ENCODE results near the gene COPB1. TPM values are rescaled to one million over a fixed set of nuclear protein-coding genes. Genes with fewer than 3 reads are reported as not detected.
A peak's percentile ranks its signal among the peaks of the same experiment; 100 is the strongest.
"Not testable (repeated sequence)": the region's sequence is repeated elsewhere in the genome, so short reads cannot be mapped to it uniquely, and the experiment has no call there.

Gene COPB1
- polyA plus RNA-seq (ENCODE audit: insufficient read length in 4 of 4), result 100 to 1,000 TPM; 131 to 158 (median 153) TPM

GRCh38 chr11:14499560-14500180 lies at the start of gene COPB1:
Gene COPB1 (minus strand): TSS chr11:14499811. CDS start chr11:14498928, 883 bp downstream.
- peak; percentile 89 to 93 (median 90) for DNase-seq (ENCODE audit: low read depth in 4 of 4, low spot score in 3 of 4)

- DNase-seq (ENCODE audit: low read depth in 4 of 4, low spot score in 3 of 4), result no peak
Observed at GRCh38 chr11:14547440-14547839, 47.8 kb upstream of the COPB1 start.

- no peak for DNase-seq (ENCODE audit: low read depth in 4 of 4, low spot score in 3 of 4)
Observed at GRCh38 chr11:14546672-14547071, 47.1 kb upstream of the COPB1 start.

- DNase-seq (ENCODE audit: low read depth in 4 of 4, low spot score in 3 of 4), result no peak
Observed at GRCh38 chr11:14544611-14545010, 45.0 kb upstream of the COPB1 start.

GRCh38 chr11:14543260-14543659 lies 43.6 kb upstream of the COPB1 start:
- DNase-seq (ENCODE audit: low read depth in 4 of 4, low spot score in 3 of 4), result no peak

GRCh38 chr11:14542324-14542723 lies 42.7 kb upstream of the COPB1 start:
- DNase-seq (ENCODE audit: low read depth in 4 of 4, low spot score in 3 of 4), result no peak

GRCh38 chr11:14541192-14541947 lies 41.8 kb upstream of the COPB1 start:
- DNase-seq (ENCODE audit: low read depth in 4 of 4, low spot score in 3 of 4), result no peak

GRCh38 chr11:14539982-14540421 lies 40.4 kb upstream of the COPB1 start:
- DNase-seq (ENCODE audit: low read depth in 4 of 4, low spot score in 3 of 4), result no peak

GRCh38 chr11:14538926-14539554 lies 39.4 kb upstream of the COPB1 start:
- DNase-seq (ENCODE audit: low read depth in 4 of 4, low spot score in 3 of 4), result no peak

- no peak for DNase-seq (ENCODE audit: low read depth in 4 of 4, low spot score in 3 of 4)
Observed at GRCh38 chr11:14538271-14538925, 38.8 kb upstream of the COPB1 start.

- DNase-seq (ENCODE audit: low read depth in 4 of 4, low spot score in 3 of 4), result peak in 1 of 4 donors; percentile 7
Observed at GRCh38 chr11:14537134-14537599, 37.6 kb upstream of the COPB1 start.

- DNase-seq (ENCODE audit: low read depth in 4 of 4, low spot score in 3 of 4), result not testable (repeated sequence)
Observed at GRCh38 chr11:14535166-14535565, 35.6 kb upstream of the COPB1 start.

GRCh38 chr11:14529951-14530350 lies 30.3 kb upstream of the COPB1 start:
- DNase-seq (ENCODE audit: low read depth in 4 of 4, low spot score in 3 of 4), result no peak

- no peak for DNase-seq (ENCODE audit: low read depth in 4 of 4, low spot score in 3 of 4)
Observed at GRCh38 chr11:14529321-14529720, 29.7 kb upstream of the COPB1 start.

- DNase-seq (ENCODE audit: low read depth in 4 of 4, low spot score in 3 of 4), result no peak
Observed at GRCh38 chr11:14522801-14523200, 23.2 kb upstream of the COPB1 start.

GRCh38 chr11:14522245-14522644 lies 22.6 kb upstream of the COPB1 start:
- DNase-seq (ENCODE audit: low read depth in 4 of 4, low spot score in 3 of 4), result no peak

- DNase-seq (ENCODE audit: low read depth in 4 of 4, low spot score in 3 of 4), result no peak
Observed at GRCh38 chr11:14520747-14521151, 21.1 kb upstream of the COPB1 start.

- DNase-seq (ENCODE audit: low read depth in 4 of 4, low spot score in 3 of 4), result peak; percentile 82 to 90 (median 88)
Observed at GRCh38 chr11:14519917-14520746, 20.5 kb upstream of the COPB1 start, which contains the start of gene PSMA1. Gene PSMA1 (minus strand): TSS chr11:14520386. CDS start chr11:14520299, 87 bp downstream.

- DNase-seq (ENCODE audit: low read depth in 4 of 4, low spot score in 3 of 4), result no peak
Observed at GRCh38 chr11:14519597-14519916, 19.9 kb upstream of the COPB1 start.

GRCh38 chr11:14518820-14519219 lies 19.2 kb upstream of the COPB1 start:
- DNase-seq (ENCODE audit: low read depth in 4 of 4, low spot score in 3 of 4), result no peak
